NCI-H1930 (cell line): ENCODE results near the gene IPO9.

Source experiments
- DNase-seq, 2 experiments: peaks; one replicate each; lab custom pipeline; 2025; lab: John Stamatoyannopoulos, UW

Gene IPO9

GRCh38 chr1:201906336-201906735 lies 77.4 kb downstream of the IPO9 start:
- no peak for DNase-seq

- no peak for DNase-seq
Observed at GRCh38 chr1:201907621-201908020, 78.7 kb downstream of the IPO9 start.

DNA sequence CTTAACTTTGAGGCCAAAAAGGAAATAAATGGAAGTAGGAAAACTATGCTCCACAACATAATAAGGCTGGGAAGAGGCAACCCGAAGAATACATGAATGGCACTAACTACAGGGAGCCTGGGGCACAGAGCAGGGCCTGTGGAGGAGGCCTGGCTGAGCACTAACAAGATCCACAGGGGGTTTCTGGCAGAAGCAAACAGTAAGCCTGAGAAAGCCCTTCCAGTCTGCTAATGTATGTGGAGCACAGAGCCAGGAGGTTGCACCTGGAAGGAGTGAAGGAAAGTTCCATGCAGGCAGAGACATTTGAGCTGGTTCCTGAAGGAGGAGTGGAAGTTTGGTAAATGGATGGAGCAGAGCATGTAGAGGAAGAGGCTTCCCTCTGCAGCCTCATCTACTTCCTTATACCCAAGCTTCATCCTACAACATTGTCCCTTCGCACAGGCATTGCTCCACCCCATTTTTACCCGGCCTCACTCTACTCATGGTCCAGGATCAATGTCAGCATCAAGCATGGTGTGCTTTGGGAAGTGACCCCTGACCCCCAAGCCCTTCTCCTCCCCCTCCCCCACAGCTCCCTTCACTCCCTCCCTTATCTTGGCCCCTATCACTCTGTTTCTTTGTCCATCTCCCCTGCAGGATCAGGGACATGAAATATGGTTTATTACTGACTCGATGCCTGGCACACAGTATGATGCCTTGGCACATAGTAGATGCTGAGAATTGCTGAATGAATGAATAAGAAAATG lies 83.0 kb downstream of the IPO9 start:
- DNase-seq: no peak

DNA sequence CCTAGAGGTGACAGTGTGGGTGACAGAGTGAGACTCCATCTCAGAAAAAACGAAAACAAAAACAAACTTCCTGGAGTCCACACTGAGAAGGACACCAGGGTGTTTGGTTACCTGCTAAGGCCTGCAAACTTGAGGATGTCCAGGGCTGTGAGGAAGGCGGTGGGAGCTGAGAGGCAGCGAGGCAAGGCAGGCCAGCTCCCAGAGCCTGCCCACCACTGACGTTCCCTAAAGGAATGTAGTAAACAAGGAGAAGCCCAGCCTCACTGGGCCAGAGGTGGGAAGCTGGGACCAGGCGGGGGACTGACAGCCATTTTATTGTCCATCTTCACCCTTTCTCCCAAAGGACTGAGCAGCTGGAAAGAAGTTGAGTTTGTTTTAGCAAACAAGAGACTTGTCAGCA lies 83.9 kb downstream of the IPO9 start:
- DNase-seq: no peak

- DNase-seq: no peak
Observed at GRCh38 chr1:201914456-201915235, 85.7 kb downstream of the IPO9 start.

GRCh38 chr1:201916649-201917249 lies 87.8 kb downstream of the IPO9 start:
- DNase-seq: no peak

DNA sequence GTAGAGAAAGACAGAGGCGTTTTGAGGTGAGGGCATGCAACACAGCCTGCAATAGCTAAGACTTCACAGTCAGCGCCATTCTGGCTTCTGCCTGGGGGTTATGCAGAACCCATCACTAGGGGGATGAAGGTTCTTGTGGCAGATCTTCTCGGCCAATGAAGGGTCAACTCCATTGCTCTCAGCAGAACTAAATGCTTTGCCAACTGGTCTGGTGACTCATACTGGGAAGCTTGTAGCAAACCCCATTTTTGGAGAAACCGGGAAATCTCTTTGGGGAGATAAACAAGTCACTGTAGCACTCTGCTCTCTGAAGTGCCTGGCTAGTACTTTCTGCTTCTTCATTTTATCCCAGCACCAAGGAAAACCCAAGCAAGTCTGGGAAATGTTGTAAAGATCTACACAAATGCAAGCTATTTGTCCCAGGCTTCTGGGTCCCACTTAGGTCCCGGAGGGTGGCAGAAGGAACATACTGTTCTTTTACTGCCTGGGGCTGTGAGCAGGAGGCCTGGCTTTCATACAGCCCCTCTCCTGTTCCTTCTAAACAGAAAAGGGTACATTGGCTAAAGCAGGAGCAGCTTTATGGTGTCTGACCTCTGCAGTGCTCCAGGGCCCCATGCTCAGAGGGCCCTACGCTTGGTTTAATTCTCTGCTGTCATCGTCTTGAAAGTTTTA lies 88.5 kb downstream of the IPO9 start:
- no peak for DNase-seq

GRCh38 chr1:201918343-201918742 lies 89.4 kb downstream of the IPO9 start:
- DNase-seq: no peak

DNA sequence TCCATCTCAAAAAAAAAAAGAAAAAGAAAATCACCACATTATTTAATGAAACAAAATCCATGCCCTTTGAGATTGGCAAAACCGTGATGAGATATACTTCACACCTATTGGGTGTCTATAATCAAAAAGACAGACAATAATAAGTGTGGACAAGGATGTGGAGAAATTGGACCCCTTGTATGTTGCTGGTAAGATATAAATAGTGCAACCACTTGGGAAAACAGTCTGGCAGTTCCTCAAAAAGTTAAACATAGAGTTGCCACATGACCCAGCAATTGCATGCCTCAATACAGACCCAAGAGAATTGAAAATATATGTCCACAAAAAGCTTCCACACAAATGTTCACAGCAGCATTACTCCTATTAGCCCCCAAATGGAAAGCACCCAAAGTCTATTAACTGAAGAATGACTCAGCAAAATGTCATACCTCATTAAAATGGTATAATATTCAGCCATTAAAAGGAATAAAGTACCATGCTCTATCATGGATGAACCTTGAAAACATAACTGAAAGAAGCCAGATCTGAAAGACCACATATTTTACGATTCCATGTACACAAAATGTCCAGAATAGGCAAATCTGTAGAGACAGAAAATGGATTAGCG lies 93.1 kb downstream of the IPO9 start:
- DNase-seq: no peak

GRCh38 chr1:201925301-201925567 lies 96.3 kb downstream of the IPO9 start:
- DNase-seq: no peak

DNA sequence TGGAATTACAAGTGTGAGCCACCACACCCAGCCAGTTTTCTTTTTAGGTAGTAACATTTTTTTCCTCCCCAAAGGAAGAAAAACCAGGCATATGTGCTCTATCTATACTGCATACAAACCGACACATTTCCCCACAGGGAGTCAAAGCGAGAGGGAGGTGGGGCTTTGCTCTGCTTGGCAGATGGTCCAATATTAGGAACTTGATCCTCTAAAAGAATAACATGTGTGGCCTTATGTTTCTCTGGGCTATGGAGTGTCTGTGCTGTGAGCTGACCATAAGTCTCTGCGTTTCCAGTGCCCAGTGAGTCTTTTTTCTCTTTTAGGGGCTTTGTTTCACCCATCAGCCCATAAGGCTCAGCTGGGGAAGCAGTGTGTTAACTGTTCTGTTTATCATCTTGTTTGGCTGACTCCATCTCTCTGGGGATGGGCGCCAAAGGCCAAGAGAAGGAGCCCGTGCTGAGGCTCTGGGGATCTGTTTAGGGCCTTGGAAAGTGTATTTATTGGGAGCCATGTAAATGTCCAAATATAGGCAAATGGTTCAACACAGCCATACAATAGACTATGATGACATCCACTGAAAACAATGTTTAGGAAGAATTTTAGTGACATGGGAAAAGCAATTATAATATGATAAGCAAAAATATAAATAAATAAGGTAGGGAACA lies 97.2 kb downstream of the IPO9 start:
- no peak for DNase-seq

DNA sequence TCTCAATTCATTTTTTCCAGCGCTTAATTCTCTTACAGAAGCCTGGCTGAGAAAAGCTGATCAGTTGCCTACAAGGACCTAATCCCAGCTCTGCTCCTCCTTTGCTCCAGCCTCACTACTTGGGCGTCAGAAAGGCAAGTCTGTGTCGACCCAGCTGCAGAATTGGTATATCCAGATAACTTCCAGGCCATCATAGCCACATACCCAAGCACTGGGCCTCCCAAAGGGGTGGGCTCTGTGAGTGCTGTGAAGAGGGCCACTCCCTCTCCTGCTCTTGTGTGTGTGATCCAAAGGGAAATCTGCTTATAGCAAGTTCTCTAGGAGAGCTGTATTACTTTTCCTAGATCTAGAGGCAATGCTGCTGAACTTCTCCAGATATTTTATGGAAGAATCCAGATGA lies 99.3 kb downstream of the IPO9 start:
- no peak for DNase-seq

- DNase-seq: no peak
Observed at GRCh38 chr1:201930137-201930536, 101.2 kb downstream of the IPO9 start.

- DNase-seq: no peak
Observed at GRCh38 chr1:201930803-201931202, 101.8 kb downstream of the IPO9 start.
